ENCODE results near the gene NRCAM.

Gene NRCAM

DNA sequence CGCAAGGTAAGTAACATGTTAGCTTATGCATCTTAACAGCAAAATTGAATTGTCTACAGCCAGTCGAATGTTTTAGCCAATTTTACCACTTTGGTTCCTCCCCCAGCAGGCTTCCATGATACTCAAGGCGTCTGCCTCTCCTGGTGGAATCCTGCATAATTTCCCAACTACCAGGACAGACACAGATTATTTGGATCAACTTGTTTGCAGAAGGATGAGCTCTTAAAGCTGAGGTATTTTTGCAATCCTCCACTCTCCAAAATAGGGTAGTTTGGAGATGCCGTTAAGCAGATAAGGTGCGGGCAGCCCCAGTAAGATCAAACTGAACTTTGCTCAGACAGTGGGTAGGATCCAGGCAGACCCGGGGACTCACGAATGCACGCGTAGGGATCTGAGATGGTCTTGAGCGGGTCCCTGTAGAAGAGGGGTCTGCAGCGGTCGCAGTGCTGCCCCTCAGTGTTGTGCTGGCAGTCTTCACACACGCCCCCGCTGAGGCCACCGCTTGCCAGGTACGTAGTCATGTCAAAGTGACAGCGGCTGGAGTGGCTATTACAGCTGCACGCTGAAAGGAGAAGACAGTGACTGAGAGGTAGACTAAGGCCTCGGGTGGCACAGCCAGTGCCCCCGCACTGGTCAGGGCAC, 353.4 kb downstream of the NRCAM start:
- DNase-seq (ENCODE audit: low read depth) = no peak
- TF ChIP-seq, protein P1, sequence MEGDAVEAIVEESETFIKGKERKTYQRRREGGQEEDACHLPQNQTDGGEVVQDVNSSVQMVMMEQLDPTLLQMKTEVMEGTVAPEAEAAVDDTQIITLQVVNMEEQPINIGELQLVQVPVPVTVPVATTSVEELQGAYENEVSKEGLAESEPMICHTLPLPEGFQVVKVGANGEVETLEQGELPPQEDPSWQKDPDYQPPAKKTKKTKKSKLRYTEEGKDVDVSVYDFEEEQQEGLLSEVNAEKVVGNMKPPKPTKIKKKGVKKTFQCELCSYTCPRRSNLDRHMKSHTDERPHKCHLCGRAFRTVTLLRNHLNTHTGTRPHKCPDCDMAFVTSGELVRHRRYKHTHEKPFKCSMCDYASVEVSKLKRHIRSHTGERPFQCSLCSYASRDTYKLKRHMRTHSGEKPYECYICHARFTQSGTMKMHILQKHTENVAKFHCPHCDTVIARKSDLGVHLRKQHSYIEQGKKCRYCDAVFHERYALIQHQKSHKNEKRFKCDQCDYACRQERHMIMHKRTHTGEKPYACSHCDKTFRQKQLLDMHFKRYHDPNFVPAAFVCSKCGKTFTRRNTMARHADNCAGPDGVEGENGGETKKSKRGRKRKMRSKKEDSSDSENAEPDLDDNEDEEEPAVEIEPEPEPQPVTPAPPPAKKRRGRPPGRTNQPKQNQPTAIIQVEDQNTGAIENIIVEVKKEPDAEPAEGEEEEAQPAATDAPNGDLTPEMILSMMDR (conservative IDR thresholded peaks at IDR 0.05; ENCODE audit: low read depth, low read length) = no peak
- H3K4me3 ChIP-seq (ENCODE audit: low read length) = no peak overlapping the region

DNA sequence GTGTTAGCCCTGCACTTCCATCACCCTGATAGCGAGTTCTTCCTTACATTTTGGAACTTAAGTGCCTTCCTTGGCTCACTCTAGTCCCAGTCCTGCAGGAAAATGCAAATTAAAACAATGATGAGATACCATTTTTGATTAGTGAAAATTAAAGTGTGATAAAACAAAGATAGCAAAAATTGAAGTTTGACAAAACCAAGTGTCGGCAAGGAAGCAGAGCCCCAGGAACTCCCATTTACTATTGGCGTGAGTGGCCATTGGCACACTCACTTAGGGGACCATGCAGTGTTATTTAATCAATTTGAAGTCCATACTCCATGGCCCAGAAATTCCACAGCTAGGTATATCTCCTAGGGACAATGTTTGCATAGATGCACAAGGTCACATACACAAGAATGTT, 354.5 kb downstream of the NRCAM start:
- DNase-seq (ENCODE audit: low read depth) = no peak
- TF ChIP-seq, protein P1 (conservative IDR thresholded peaks at IDR 0.05; ENCODE audit: low read depth, low read length) = no peak
- H3K4me3 ChIP-seq (ENCODE audit: low read length) = no peak overlapping the region

DNA sequence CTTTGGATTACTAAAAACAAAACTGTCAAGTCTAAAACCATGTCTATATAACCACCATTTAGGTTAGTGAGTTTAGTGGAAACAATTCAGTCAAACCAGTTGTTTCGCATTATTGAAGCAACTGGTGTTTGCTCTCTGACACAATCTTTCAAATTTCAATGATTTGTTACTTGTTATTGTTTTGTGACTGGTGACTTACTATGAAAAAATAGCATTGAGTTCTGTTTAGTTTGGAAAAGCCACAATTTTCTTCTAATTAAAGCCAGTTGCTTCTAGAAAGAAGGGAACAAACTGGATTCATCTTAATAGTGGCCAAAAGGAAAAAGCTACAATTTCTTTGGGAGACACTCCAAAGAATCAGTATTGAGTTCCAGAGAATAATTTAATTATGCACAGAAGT, 356.5 kb downstream of the NRCAM start:
- TF ChIP-seq, protein P1 (conservative IDR thresholded peaks at IDR 0.05; ENCODE audit: low read depth, low read length) = no peak
- no peak overlapping the region for H3K4me3 ChIP-seq (ENCODE audit: low read length)
- no peak for DNase-seq (ENCODE audit: low read depth)

DNA sequence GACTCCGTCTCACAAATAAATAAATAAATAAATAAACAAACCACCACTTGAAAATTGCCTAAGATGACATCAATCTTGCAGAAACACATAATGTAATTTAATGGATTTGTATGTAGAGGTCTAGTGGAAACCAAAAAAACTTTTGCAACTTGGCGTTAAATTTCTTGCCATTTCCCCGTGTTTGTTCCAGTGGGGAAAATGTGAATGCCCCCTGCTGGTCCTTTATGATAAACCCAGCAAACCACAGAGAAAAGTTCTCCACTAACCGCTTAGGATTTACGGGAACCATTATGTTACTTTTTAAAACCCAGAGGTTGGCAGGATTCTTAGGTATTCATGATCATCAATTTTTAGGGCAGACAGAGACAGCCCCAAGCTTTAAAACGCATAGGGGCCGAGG, 358.5 kb downstream of the NRCAM start:
- no peak overlapping the region for H3K4me3 ChIP-seq (ENCODE audit: low read length)
- no peak for DNase-seq (ENCODE audit: low read depth)
- TF ChIP-seq, protein P1 (conservative IDR thresholded peaks at IDR 0.05; ENCODE audit: low read depth, low read length) = peak; percentile 55

All from retinal pigment epithelial cell (primary cell).